Naive thymus-derived CD8-positive, alpha-beta T cell (primary cell): ENCODE data around the gene CXCL3. TPM values are rescaled to one million over a fixed set of nuclear protein-coding genes. Genes with fewer than 3 reads are reported as not detected.
A peak's percentile ranks its signal among the peaks of the same experiment; 100 is the strongest.

ENCODE experiments used
- ATAC-seq, 2 donors: fragments of 150-1000 bp; cut with Tn5 transposase in 1 of 2; sonication (Bioruptor Pico), chemical (Tn5 transposase) in 1 of 2; 1 replicate in 1 of 2; 2 replicates in 1 of 2; pipeline ENCODE4 v1.10.0; 2021; ENCODE audit warnings: mild to moderate bottlenecking in 2 of 2, moderate library complexity in 2 of 2
- POLR2A ChIA-PET: fragments of 350-600 bp; sonication (Branson Sonifier 250); formaldehyde crosslinking; loops from one replicate; lab custom pipeline; 2021; ENCODE audit warnings: antibody characterized with exemption; lab: Charles Lee
- DNase-seq, 10 donors: peaks; one replicate each; pipeline versions ENCODE4 v3.0.0 to v3.0.0-alpha.2; 2020 to 2022
- H3K27ac Mint-ChIP-seq, 10 donors: one replicate each; pipeline ENCODE4 v1.8.0; 2020 to 2022; ENCODE audit warnings: mild to moderate bottlenecking in 10 of 10, mixed read lengths in 10 of 10, moderate library complexity in 4 of 10, inconsistent platforms in 1 of 10
- H3K27me3 Mint-ChIP-seq, 5 donors: one replicate each; pipeline ENCODE4 v1.8.0; 2021 to 2022; ENCODE audit warnings: mixed read lengths in 5 of 5
- H3K36me3 Mint-ChIP-seq, 3 donors: one replicate each; pipeline ENCODE4 v1.8.0; 2020 to 2022; ENCODE audit warnings: mixed read lengths in 3 of 3, mild to moderate bottlenecking in 2 of 3, inconsistent platforms in 1 of 3
- H3K4me1 Mint-ChIP-seq, 4 donors: one replicate each; pipeline ENCODE4 v1.8.0; 2021 to 2022; ENCODE audit warnings: mixed read lengths in 4 of 4
- H3K4me3 Mint-ChIP-seq, 10 donors: one replicate each; pipeline ENCODE4 v1.8.0; 2020 to 2022; ENCODE audit warnings: mild to moderate bottlenecking in 10 of 10, mixed read lengths in 10 of 10, moderate library complexity in 6 of 10, inconsistent platforms in 1 of 10
- H3K9me3 Mint-ChIP-seq, 9 donors: one replicate each; pipeline ENCODE4 v1.8.0; 2020 to 2022; ENCODE audit warnings: mixed read lengths in 9 of 9, mild to moderate bottlenecking in 3 of 9, inconsistent platforms in 1 of 9, moderate library complexity in 1 of 9
- polyA plus RNA-seq, 3 donors: library from polyadenylated mRNA; unstranded; fragments of 300-500 nt; fragmentation: Illumina TruSeq; gene quantifications; one replicate each; pipeline ENCODE4 v1.2.3, GENCODE V29; 2021
- total RNA-seq, 8 experiments: library from RNA in 2 of 8; stranded (reverse) in 2 of 8; gene quantifications; one replicate each; pipeline ENCODE4 v1.2.3 and lab custom pipeline; 2021 to 2026

Gene CXCL3
- total and polyA plus RNA-seq, 5 experiments from 2014 or later: not detected

DNA sequence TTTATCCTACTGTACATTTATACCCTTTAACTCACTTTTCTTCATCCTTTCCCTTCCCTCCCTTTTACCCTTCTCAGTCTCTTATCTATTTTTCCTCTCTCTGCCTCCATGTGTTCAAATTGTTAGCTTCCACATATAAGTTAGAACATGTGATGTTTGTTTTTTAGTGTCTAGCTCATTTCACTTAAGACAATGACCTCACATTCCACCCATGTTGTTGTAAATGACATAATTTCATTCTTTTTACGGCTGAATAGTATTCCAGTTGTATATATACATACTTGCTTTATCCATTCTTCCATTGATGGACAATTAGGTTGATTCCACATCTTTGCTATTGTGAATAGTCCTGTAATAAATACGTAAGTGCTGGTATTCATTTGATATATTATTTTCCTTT is 7.3 kb upstream of the CXCL3 start:
- POLR2A ChIA-PET: no interaction called here

DNA sequence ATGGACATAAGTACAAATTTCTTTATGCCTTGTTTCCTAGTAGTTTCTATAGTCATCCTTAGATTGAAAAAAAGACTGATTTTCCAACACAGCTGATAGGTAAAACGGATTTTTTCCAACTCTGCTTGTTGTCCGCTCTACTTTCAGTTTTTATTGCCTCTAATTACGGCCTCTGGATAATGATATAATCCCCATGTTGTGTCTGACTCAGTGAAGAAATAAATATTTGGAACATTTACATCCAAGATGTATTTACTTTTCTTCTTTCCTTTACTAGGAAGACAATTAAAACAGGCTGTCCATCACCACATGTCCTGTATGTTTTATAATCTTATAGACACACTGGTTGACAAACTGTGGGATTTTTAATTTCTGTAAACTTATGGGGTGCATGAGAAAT is 6.8 kb upstream of the CXCL3 start:
- Mint-ChIP-seq H3K9me3 (peaks cover 4 to 22% (median 11%) of the 10 kb centered on the region in 9 donors), H3K36me3 (peaks cover 0 to 7% (median 0%) of the 10 kb centered on the region in 3 donors), H3K4me1 (no peaks in the 10 kb centered on the region), H3K4me3 (no peak overlapping the region), H3K27ac (no peak overlapping the region), H3K27me3 (peaks cover 18 to 25% (median 22%) of the 10 kb centered on the region in 5 donors)
- ATAC-seq (no peak), DNase-seq (no peak)
- POLR2A ChIA-PET: no interaction called here

More for the DNA sequence above, 7.3 kb upstream of the CXCL3 start:
- H3K36me3 Mint-ChIP-seq: peaks cover 0 to 7% (median 0%) of the 10 kb centered on the region in 3 donors
- no peak overlapping the region for H3K27ac Mint-ChIP-seq
- ATAC-seq (no peak), DNase-seq (no peak)
- no peak overlapping the region for H3K4me3 Mint-ChIP-seq
- peaks cover 4 to 22% (median 11%) of the 10 kb centered on the region in 9 donors for H3K9me3 Mint-ChIP-seq
- no peaks in the 10 kb centered on the region for H3K4me1 Mint-ChIP-seq
- peaks cover 18 to 22% (median 20%) of the 10 kb centered on the region in 5 donors for H3K27me3 Mint-ChIP-seq

DNA sequence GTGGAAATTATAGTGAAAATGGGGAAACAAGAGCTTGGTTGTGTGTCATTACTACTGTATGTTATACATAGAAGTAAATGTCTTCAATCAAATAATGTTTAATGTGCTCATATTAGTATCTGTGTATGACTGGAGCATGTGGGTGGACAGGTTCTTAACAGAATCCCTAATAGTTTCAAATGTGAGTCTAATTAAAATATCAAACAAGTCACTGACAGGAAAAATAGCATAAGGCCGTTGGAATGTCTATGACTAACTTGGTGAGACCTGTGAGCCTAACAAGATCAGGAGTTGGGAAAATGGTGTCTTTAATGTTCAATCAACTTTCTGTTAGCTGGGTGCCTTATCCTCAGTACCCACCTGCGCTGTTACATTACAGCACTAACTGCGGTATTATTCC is 6.2 kb upstream of the CXCL3 start:
- peaks cover 20 to 31% (median 26%) of the 10 kb centered on the region in 5 donors for H3K27me3 Mint-ChIP-seq
- no peak for ATAC-seq

DNA sequence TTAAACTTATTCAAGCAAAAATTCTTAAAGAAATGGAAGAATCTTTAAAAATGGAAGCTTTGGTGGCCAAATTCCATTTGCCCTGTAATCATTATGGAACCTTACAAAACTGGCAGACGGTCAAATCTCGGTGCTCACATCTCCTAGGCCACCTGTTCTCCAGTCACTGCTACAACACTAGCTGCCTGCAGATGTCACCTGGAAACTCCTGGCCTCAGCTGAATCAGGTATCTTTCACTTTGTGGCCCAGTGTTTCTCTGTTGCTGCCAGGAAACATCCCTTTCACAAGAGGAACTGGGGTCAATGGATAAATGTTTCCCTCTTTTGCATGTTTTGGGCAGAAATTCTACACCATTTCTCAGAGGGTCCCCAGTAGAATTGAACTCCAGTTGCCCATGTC is 4.2 kb upstream of the CXCL3 start:
- Mint-ChIP-seq H3K27ac (no peak overlapping the region), H3K36me3 (peaks cover 0 to 7% (median 0%) of the 10 kb centered on the region in 3 donors), H3K9me3 (peaks cover 2 to 14% (median 6%) of the 10 kb centered on the region in 9 donors), H3K4me3 (no peak overlapping the region), H3K4me1 (peaks cover 4 to 17% (median 14%) of the 10 kb centered on the region in 4 donors), H3K27me3 (peaks cover 30 to 48% (median 37%) of the 10 kb centered on the region in 5 donors)
- ATAC-seq (no peak), DNase-seq (no peak)
- POLR2A ChIA-PET: no interaction called here

More for the DNA sequence above, 6.2 kb upstream of the CXCL3 start:
- DNase-seq: no peak
- POLR2A ChIA-PET: no interaction called here
- H3K9me3 Mint-ChIP-seq: peaks cover 4 to 22% (median 11%) of the 10 kb centered on the region in 9 donors
- peaks cover 0 to 7% (median 0%) of the 10 kb centered on the region in 3 donors for H3K36me3 Mint-ChIP-seq
- H3K27ac Mint-ChIP-seq: no peak overlapping the region
- peaks cover 0 to 2% (median 1%) of the 10 kb centered on the region in 4 donors for H3K4me1 Mint-ChIP-seq
- H3K4me3 Mint-ChIP-seq: no peak overlapping the region

DNA sequence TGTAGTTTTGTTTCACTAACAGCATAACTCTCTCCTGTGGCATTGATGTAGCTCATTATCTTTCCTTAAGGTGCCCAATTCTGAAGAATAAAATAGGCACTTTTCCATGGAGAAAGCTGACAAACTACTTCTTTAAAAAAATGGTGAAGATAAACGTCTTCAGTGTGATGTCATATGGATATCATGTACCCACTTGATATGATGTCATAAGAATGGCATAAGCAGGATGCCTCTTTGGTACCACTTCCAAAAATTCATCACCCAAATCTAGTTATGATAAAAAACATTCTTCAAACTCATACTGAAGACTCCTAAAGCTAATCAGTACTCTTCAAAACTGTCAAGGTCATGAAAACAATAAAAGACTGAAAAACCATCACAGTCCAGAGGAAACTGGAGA is 2.9 kb upstream of the CXCL3 start:
- H3K4me1 Mint-ChIP-seq: peaks cover 4 to 19% (median 15%) of the 10 kb centered on the region in 4 donors
- H3K36me3 Mint-ChIP-seq: no peaks in the 10 kb centered on the region
- H3K27me3 Mint-ChIP-seq: peaks cover 35 to 53% (median 37%) of the 10 kb centered on the region in 5 donors
- no peak overlapping the region for H3K4me3 Mint-ChIP-seq
- ATAC-seq: no peak
- no peak for DNase-seq
- peaks cover 0 to 3% (median 0%) of the 10 kb centered on the region in 9 donors for H3K9me3 Mint-ChIP-seq
- POLR2A ChIA-PET: no interaction called here
- no peak overlapping the region for H3K27ac Mint-ChIP-seq

DNA sequence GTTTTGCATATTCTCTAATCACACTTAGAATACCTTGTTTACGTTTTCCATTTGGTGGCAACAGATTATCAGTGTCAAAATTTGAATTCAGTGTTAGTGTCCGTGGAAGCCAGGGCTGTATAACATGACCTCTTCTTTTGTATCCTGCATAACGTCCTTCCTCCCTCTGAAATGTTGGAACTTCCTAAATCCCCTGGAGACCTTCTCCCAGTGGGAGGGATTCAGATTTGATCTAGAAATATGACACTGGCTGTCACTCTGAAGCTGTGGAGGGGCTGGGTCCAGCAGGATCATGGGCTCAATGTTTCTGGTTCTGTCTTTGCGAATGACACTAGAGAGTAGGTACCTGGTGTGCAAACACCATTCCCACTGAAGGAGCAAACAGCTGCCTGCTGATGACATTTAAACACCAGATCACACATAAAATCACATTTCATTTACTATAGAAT is 850 bp upstream of the CXCL3 start:
- Mint-ChIP-seq H3K9me3 (no peaks in the 10 kb centered on the region), H3K27me3 (peaks cover 28 to 44% (median 40%) of the 10 kb centered on the region in 5 donors), H3K27ac (peak overlapping the region in 1 of 10 donors; percentile 35), H3K4me3 (peak overlapping the region; percentile 62 to 88 (median 76)), H3K36me3 (no peaks in the 10 kb centered on the region), H3K4me1 (peaks cover 4 to 19% (median 15%) of the 10 kb centered on the region in 4 donors)
- DNase-seq (no peak), ATAC-seq (no peak)
- POLR2A ChIA-PET: no interaction called here

DNA sequence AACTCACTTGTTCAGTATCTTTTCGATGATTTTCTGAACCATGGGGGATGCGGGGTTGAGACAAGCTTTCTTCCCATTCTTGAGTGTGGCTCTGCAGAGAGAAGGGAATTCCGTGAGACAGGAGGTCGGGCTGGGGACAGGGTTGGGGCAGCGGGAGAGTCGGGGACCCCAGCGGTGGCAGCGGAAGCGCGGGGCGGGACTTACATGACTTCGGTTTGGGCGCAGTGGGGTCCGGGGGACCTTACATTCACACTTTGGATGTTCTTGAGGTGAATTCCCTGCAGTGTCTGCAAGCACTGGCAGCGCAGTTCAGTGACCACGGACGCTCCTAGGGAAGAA is 434 bp downstream of the CXCL3 start:
- DNase-seq (no peak), ATAC-seq (peak in 1 of 2 donors; percentile 16)
- peaks cover 4 to 19% (median 15%) of the 10 kb centered on the region in 4 donors for H3K4me1 Mint-ChIP-seq
- no peaks in the 10 kb centered on the region for H3K9me3 Mint-ChIP-seq
- H3K27me3 Mint-ChIP-seq: peaks cover 26 to 45% (median 37%) of the 10 kb centered on the region in 5 donors
- H3K4me3 Mint-ChIP-seq: peak overlapping the region; percentile 73 to 92 (median 88)
- H3K36me3 Mint-ChIP-seq: no peaks in the 10 kb centered on the region
- peak overlapping the region in 1 of 10 donors; percentile 56 for H3K27ac Mint-ChIP-seq
- POLR2A ChIA-PET: no interaction called here

DNA sequence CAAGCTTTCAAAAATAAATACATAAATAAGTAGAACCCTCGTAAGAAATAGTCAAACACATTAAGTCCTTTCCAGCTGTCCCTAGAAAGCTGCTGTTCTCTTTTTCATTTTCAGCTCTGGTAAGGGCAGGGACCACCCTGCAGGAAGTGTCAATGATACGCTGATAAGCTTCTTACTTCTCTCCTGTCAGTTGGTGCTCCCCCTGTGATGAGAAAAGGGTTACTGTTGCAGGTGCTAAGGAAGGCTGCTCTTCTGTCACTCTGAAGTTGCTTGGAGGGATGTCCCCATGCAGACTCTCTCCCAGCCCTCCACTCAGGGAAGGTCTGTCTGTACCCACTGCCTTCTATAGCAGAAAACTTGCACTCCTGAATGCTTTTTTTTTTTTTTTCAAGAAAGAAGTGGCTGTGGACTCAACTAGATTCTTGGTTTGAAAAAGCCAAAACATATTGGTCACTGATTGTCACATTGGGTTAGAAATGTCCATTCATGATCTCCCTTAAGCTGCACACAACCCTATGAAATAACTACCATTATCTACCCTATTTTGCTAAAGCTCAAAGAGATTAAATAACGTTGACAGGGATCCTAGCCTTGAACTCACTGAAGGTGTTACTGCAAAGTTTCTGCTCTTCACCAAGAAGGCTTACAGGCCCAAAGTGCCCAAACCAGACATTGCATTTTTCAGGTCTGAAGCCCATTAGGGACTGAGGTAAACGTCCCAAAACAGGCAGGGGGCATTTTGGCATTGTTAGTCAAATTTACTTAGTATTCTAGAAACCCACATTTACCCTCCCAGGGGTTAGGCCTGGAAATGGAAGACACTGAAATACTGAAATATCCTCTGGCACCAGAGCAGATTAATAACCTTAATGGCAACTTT is 1.2 kb downstream of the CXCL3 start:
- Mint-ChIP-seq H3K27me3 (peaks cover 25 to 52% (median 40%) of the 10 kb centered on the region in 5 donors), H3K4me3 (peak overlapping the region; percentile 15 to 92 (median 87)), H3K36me3 (no peaks in the 10 kb centered on the region), H3K27ac (peak overlapping the region in 1 of 10 donors; percentile 10), H3K4me1 (peaks cover 4 to 19% (median 15%) of the 10 kb centered on the region in 4 donors), H3K9me3 (peaks cover 0 to 4% (median 0%) of the 10 kb centered on the region in 9 donors)
- DNase-seq: no peak
- peak in 1 of 2 donors; percentile 22 for ATAC-seq
- POLR2A ChIA-PET: no interaction called here

DNA sequence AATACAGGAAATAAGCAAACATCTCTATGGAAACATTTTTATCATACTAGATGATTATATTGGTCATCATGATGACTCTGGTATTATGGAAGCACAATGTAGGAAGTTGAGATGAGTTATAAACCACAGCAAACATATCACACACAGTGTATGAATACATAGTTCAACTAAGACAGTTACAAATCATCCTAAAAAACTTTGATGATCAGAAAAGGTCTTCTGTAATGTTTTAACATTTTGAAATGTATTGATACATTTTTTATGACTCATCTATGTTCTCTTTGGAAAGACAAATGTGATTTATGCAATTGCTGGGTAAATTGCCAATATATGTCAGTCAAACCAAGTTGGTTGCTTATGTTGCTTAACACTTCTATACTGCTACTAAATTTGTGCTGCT is 4.8 kb downstream of the CXCL3 start:
- H3K4me1 Mint-ChIP-seq: peaks cover 2 to 10% (median 5%) of the 10 kb centered on the region in 4 donors
- H3K27ac Mint-ChIP-seq: no peak overlapping the region
- H3K9me3 Mint-ChIP-seq: peaks cover 0 to 4% (median 1%) of the 10 kb centered on the region in 9 donors
- DNase-seq (no peak), ATAC-seq (no peak)
- no peak overlapping the region for H3K4me3 Mint-ChIP-seq
- POLR2A ChIA-PET: no interaction called here
- peaks cover 6 to 23% (median 21%) of the 10 kb centered on the region in 5 donors for H3K27me3 Mint-ChIP-seq
- H3K36me3 Mint-ChIP-seq: peaks cover 0 to 1% (median 0%) of the 10 kb centered on the region in 3 donors

DNA sequence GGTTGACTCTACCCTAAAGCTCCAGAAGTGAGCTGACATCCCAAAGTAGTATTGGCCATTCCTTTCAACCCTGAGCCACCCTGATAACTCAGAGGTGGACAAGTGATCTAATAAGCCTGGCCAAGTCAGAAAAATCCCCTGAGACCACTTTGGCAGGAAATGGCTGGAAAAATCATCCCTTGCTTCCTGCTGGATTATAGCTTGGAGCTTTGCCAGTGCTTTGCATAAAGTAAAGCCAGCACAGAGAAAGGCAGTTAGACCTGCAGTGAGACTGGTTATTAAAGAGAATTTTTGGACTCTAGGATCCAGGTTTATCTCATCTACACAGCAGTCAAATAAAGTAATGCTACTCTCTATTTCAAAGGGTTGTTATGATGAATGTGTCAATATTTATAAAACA is 6.4 kb downstream of the CXCL3 start:
- H3K4me3 Mint-ChIP-seq: no peak overlapping the region
- peaks cover 0 to 9% (median 0%) of the 10 kb centered on the region in 3 donors for H3K36me3 Mint-ChIP-seq
- DNase-seq (no peak), ATAC-seq (no peak)
- H3K9me3 Mint-ChIP-seq: peaks cover 0 to 7% (median 3%) of the 10 kb centered on the region in 9 donors
- H3K4me1 Mint-ChIP-seq: peaks cover 0 to 1% (median 0%) of the 10 kb centered on the region in 4 donors
- H3K27ac Mint-ChIP-seq: no peak overlapping the region
- POLR2A ChIA-PET: no interaction called here
- peaks cover 0 to 13% (median 8%) of the 10 kb centered on the region in 5 donors for H3K27me3 Mint-ChIP-seq

DNA sequence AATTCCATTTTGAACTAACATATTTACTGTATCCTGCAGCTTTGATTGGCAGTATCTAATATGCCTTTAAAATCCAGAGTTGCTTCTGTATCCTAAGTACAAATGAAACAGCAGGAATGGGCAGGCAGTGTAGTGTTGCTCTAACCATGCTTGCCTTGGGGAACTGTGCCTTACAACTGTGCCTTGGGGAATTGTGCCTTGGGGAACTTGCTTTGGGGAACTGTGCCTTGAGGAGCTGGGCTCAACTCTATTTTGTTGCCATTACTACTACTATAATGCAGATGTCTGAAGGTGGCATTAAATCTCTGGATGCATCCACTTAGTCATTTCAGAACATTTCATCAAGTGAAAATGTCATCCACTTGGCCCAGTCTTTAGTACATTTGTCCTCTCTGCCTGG is 6.9 kb downstream of the CXCL3 start:
- no peaks in the 10 kb centered on the region for H3K4me1 Mint-ChIP-seq
- peaks cover 0 to 10% (median 0%) of the 10 kb centered on the region in 3 donors for H3K36me3 Mint-ChIP-seq
- ATAC-seq: no peak
- no peak overlapping the region for H3K27ac Mint-ChIP-seq
- H3K4me3 Mint-ChIP-seq: no peak overlapping the region
- no peak for DNase-seq
- H3K27me3 Mint-ChIP-seq: peaks cover 0 to 13% (median 8%) of the 10 kb centered on the region in 5 donors
- peaks cover 0 to 8% (median 4%) of the 10 kb centered on the region in 9 donors for H3K9me3 Mint-ChIP-seq
- POLR2A ChIA-PET: no interaction called here

DNA sequence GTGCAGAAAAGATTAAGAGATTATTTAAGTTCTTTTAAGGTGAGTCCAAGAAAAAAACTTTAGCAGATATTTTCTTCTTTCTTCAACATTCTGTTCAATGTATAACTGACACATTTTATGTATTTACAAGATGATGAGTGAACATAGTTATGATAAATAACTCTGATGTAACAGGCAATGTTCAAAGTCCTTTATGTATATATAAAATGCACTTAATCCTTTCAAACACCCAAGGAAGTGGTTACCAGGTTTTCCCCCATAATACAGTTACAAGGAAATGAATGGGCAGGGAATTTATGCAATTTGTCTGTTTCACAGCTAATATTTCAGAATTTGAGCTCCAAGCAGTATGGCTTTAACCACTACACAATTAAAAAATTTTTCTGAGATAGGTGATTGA is 8.2 kb downstream of the CXCL3 start:
- ATAC-seq (no peak), DNase-seq (no peak)
- Mint-ChIP-seq H3K36me3 (peaks cover 0 to 15% (median 0%) of the 10 kb centered on the region in 3 donors), H3K27ac (no peak overlapping the region), H3K27me3 (peaks cover 0 to 9% (median 7%) of the 10 kb centered on the region in 5 donors), H3K4me1 (no peaks in the 10 kb centered on the region), H3K4me3 (no peak overlapping the region), H3K9me3 (peaks cover 0 to 21% (median 4%) of the 10 kb centered on the region in 9 donors)
- POLR2A ChIA-PET: no interaction called here

DNA sequence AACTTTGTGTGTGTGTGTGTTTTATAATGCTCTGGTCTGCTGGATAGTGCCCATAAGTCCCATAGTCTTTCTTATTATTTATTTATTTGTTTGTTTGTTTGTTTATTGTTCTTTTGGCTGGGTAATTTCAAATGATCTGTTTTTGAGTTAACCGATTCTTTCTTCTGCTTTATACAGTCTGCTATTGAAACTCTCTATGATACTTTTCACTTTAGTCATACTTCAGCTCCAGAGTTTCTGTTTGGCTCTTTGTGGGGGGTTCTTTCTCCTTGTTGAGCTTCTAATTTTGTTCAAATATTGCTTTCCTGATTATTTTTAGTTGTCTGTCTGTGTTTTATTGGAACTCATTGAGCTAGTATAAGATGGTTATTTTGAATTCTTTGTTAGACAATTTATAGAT is 10.0 kb downstream of the CXCL3 start:
- Mint-ChIP-seq H3K27ac (no peak overlapping the region), H3K4me3 (no peak overlapping the region), H3K9me3 (peaks cover 0 to 21% (median 4%) of the 10 kb centered on the region in 9 donors), H3K4me1 (no peaks in the 10 kb centered on the region), H3K36me3 (peaks cover 0 to 15% (median 0%) of the 10 kb centered on the region in 3 donors), H3K27me3 (peaks cover 0 to 8% (median 7%) of the 10 kb centered on the region in 5 donors)
- DNase-seq (no peak), ATAC-seq (no peak)
- POLR2A ChIA-PET: no interaction called here
